GM06990 (cell line): ENCODE results near the gene ZNRF1.

Source experiments
- DNase-seq: peaks from one replicate; pipeline ENCODE4 v3.0.0-alpha.2; 2011; ENCODE audit not compliant: insufficient read length; ENCODE audit errors: extremely low read depth
- H3K27me3 ChIP-seq: replicated peaks from 2 replicates; pipeline ENCODE4 v1.6.0; 2011; ENCODE audit warnings: low read length; ENCODE audit not compliant: control insufficient read depth, insufficient read depth
- H3K36me3 ChIP-seq: 2 replicates; pipeline ENCODE4 v1.5.1; 2011; ENCODE audit warnings: low read length; ENCODE audit not compliant: control insufficient read depth, insufficient read depth
- H3K4me3 ChIP-seq: replicated peaks from 2 replicates; pipeline ENCODE4 v1.5.1; 2011; ENCODE audit warnings: low read depth, mild to moderate bottlenecking, control low read depth, low read length
- CTCF ChIP-seq: IDR thresholded peaks from 2 replicates; pipeline ENCODE4 v1.5.1; 2011; ENCODE audit warnings: low read length, control low read depth, mild to moderate bottlenecking, inconsistent platforms; ENCODE audit not compliant: insufficient read depth, poor library complexity, severe bottlenecking

Gene ZNRF1

GRCh38 chr16:75042426-75043174, 43.8 kb downstream of the ZNRF1 start:
- DNase-seq, result no peak
- TF ChIP-seq CTCF, result no peak
- Histone ChIP-seq H3K27me3 (no peaks in the 10 kb centered on the region), H3K36me3 (no peaks in the 10 kb centered on the region), H3K4me3 (no peak overlapping the region)

GRCh38 chr16:75043175-75043895, 44.5 kb downstream of the ZNRF1 start:
- TF ChIP-seq CTCF, result no peak
- H3K4me3 ChIP-seq, result no peak overlapping the region
- H3K27me3 ChIP-seq, result no peaks in the 10 kb centered on the region
- DNase-seq, result no peak
- no peaks in the 10 kb centered on the region for H3K36me3 ChIP-seq

GRCh38 chr16:75044800-75045361, 46.1 kb downstream of the ZNRF1 start:
- Histone ChIP-seq H3K4me3 (no peak overlapping the region), H3K27me3 (no peaks in the 10 kb centered on the region), H3K36me3 (no peaks in the 10 kb centered on the region)
- no peak for DNase-seq
- no peak for TF ChIP-seq CTCF

GRCh38 chr16:75045424-75045823, 46.6 kb downstream of the ZNRF1 start:
- TF ChIP-seq CTCF, result no peak
- Histone ChIP-seq H3K27me3 (no peaks in the 10 kb centered on the region), H3K4me3 (no peak overlapping the region), H3K36me3 (no peaks in the 10 kb centered on the region)
- DNase-seq, result no peak

GRCh38 chr16:75048054-75048453, 49.2 kb downstream of the ZNRF1 start:
- Histone ChIP-seq H3K4me3 (no peak overlapping the region), H3K27me3 (no peaks in the 10 kb centered on the region), H3K36me3 (no peaks in the 10 kb centered on the region)
- no peak for DNase-seq
- no peak for TF ChIP-seq CTCF
